Fibroblast of lung (primary cell): ENCODE measurements around the gene B4GALT4. TPM values are rescaled to one million over a fixed set of nuclear protein-coding genes. Genes with fewer than 3 reads are reported as not detected.

Experiments
- DNase-seq, 2 donors: peaks; one replicate each; pipeline versions ENCODE4 v3.0.0 to v3.0.0-alpha.2; 2010; ENCODE audit warnings: low read depth in 2 of 2
- H2AFZ ChIP-seq: 2 replicates; pipeline ENCODE4 v1.5.1; 2012; ENCODE audit warnings: low read length, control low read depth, inconsistent platforms
- H3K27ac ChIP-seq: 2 replicates; pipeline ENCODE4 v1.5.1; 2011; ENCODE audit warnings: low read length, control low read depth; ENCODE audit not compliant: insufficient read depth
- H3K27me3 ChIP-seq: 2 replicates; pipeline ENCODE4 v1.5.1; 2011; ENCODE audit warnings: mild to moderate bottlenecking, low read length; ENCODE audit not compliant: control insufficient read depth, insufficient read depth
- H3K36me3 ChIP-seq: 2 replicates; pipeline ENCODE4 v1.5.1; 2011; ENCODE audit warnings: low read length; ENCODE audit not compliant: control insufficient read depth, insufficient read depth
- H3K4me1 ChIP-seq: 2 replicates; pipeline ENCODE4 v1.5.1; 2011; ENCODE audit warnings: low read length; ENCODE audit not compliant: control insufficient read depth, insufficient read depth; ENCODE audit errors: extremely low read depth
- H3K4me2 ChIP-seq: 2 replicates; pipeline ENCODE4 v1.5.1; 2011; ENCODE audit warnings: low read length, control low read depth; ENCODE audit not compliant: insufficient read depth; ENCODE audit errors: extremely low read depth
- H3K4me3 ChIP-seq, 4 experiments: fragments of 200-600 bp in 1 of 4; sonication (generic) in 1 of 4; replicated peaks in 1 of 4; 2 replicates each; pipeline ENCODE4 v1.5.1; 2011 to 2016; ENCODE audit warnings: low read length in 4 of 4, low read depth in 3 of 4, mild to moderate bottlenecking in 3 of 4, control low read depth in 2 of 4, inconsistent platforms in 1 of 4, mixed read lengths in 1 of 4; ENCODE audit not compliant: insufficient read depth in 1 of 4; ENCODE audit errors: control extremely low read depth in 1 of 4
- H3K79me2 ChIP-seq: 2 replicates; pipeline ENCODE4 v1.5.1; 2012; ENCODE audit warnings: mild to moderate bottlenecking, low read length, inconsistent platforms; ENCODE audit not compliant: control insufficient read depth, insufficient read depth
- H3K9ac ChIP-seq: 2 replicates; pipeline ENCODE4 v1.5.1; 2011; ENCODE audit warnings: mild to moderate bottlenecking, low read length, control low read depth; ENCODE audit not compliant: insufficient read depth
- H3K9me3 ChIP-seq: 2 replicates; pipeline ENCODE4 v1.5.1; 2012; ENCODE audit warnings: low read depth, low read length; ENCODE audit not compliant: control insufficient read depth, insufficient read depth
- H4K20me1 ChIP-seq: 2 replicates; pipeline ENCODE4 v1.5.1; 2011; ENCODE audit warnings: low read length; ENCODE audit not compliant: control insufficient read depth, insufficient read depth; ENCODE audit errors: extremely low read depth
- CTCF ChIP-seq, 2 donors: IDR thresholded peaks in 1 of 2; conservative IDR thresholded peaks in 1 of 2; 1 replicate in 1 of 2; 2 replicates in 1 of 2; pipeline ENCODE4 v1.5.1; 2011 to 2012; ENCODE audit warnings: low read length in 2 of 2, control low read depth in 1 of 2, inconsistent platforms in 1 of 2, low read depth in 1 of 2, mild to moderate bottlenecking in 1 of 2
- EZH2 ChIP-seq: IDR thresholded peaks from 2 replicates; pipeline ENCODE4 v1.5.1; 2012; ENCODE audit warnings: low read length, control low read depth, mild to moderate bottlenecking; ENCODE audit errors: missing control alignments
- polyA plus RNA-seq, 2 donors: library from polyadenylated mRNA; depleted of rRNA in 1 of 2; stranded (reverse) in 1 of 2; unstranded in 1 of 2; fragments of >200 nt; gene quantifications; 2 replicates each; pipeline ENCODE4 v1.2.1, GENCODE V29; 2011 to 2012; ENCODE audit warnings: missing spikeins in 1 of 2
- total RNA-seq: library from RNA; depleted of rRNA; stranded (reverse); fragments of >200 nt; gene quantifications from 2 replicates; pipeline ENCODE4 v1.2.1, GENCODE V29; 2014

Gene B4GALT4
- total and polyA plus RNA-seq, 2 donors (not counting 1 experiment from before 2014, with no cell fraction given): 19.5 to 32.4 TPM

- TF ChIP-seq CTCF (conservative IDR thresholded peaks at IDR 0.05 in 1 of 2, IDR thresholded peaks at IDR 0.05 in 1 of 2; ENCODE audit: low read depth in 1 of 2, low read length in 2 of 2) (no peak), EZH2 (no peak)
- no peaks in the 10 kb centered on the region for H4K20me1 ChIP-seq
- no peak overlapping the region for H3K9ac ChIP-seq
- H3K27me3 ChIP-seq: no peaks in the 10 kb centered on the region
- peaks cover 2% of the 10 kb centered on the region for H3K36me3 ChIP-seq
- H3K9me3 ChIP-seq: no peaks in the 10 kb centered on the region
- no peak overlapping the region for H2AFZ ChIP-seq
- DNase-seq: no peak
- H3K79me2 ChIP-seq: no peaks in the 10 kb centered on the region
- H3K4me2 ChIP-seq: no peak overlapping the region
- H3K4me1 ChIP-seq: no peaks in the 10 kb centered on the region
- H3K27ac ChIP-seq: no peak overlapping the region
- no peak overlapping the region for H3K4me3 ChIP-seq
Measured at GRCh38 chr3:119207512-119207875, 33.2 kb downstream of the B4GALT4 start.

- H3K27ac ChIP-seq: no peak overlapping the region
- no peaks in the 10 kb centered on the region for H4K20me1 ChIP-seq
- no peaks in the 10 kb centered on the region for H3K27me3 ChIP-seq
- no peaks in the 10 kb centered on the region for H3K79me2 ChIP-seq
- H2AFZ ChIP-seq: no peak overlapping the region
- no peak overlapping the region for H3K9ac ChIP-seq
- TF ChIP-seq EZH2: no peak
- no peak for TF ChIP-seq CTCF (conservative IDR thresholded peaks at IDR 0.05 in 1 of 2, IDR thresholded peaks at IDR 0.05 in 1 of 2; ENCODE audit: low read depth in 1 of 2, low read length in 2 of 2)
- H3K9me3 ChIP-seq: no peaks in the 10 kb centered on the region
- no peak for DNase-seq
- H3K36me3 ChIP-seq: peaks cover 2% of the 10 kb centered on the region
- H3K4me3 ChIP-seq: no peak overlapping the region
- no peak overlapping the region for H3K4me2 ChIP-seq
- no peaks in the 10 kb centered on the region for H3K4me1 ChIP-seq
Measured at GRCh38 chr3:119206611-119207511, 33.8 kb downstream of the B4GALT4 start.

- Histone ChIP-seq H3K36me3 (no peaks in the 10 kb centered on the region), H4K20me1 (no peaks in the 10 kb centered on the region), H3K9ac (no peak overlapping the region), H2AFZ (no peak overlapping the region), H3K27me3 (no peaks in the 10 kb centered on the region), H3K9me3 (no peaks in the 10 kb centered on the region), H3K4me1 (no peaks in the 10 kb centered on the region), H3K79me2 (no peaks in the 10 kb centered on the region), H3K4me3 (no peak overlapping the region), H3K27ac (no peak overlapping the region), H3K4me2 (no peak overlapping the region)
- no peak for TF ChIP-seq CTCF (conservative IDR thresholded peaks at IDR 0.05 in 1 of 2, IDR thresholded peaks at IDR 0.05 in 1 of 2; ENCODE audit: low read depth in 1 of 2, low read length in 2 of 2)
- no peak for TF ChIP-seq EZH2
- DNase-seq: no peak
Measured at GRCh38 chr3:119205685-119206084, 35.0 kb downstream of the B4GALT4 start.
